Stimulated activated CD8-positive, alpha-beta memory T cell treated with anti-CD3 and anti-CD28 coated beads, Interleukin-2, amount 100 ng/mL, for 48 hours (primary cell): ENCODE data around the gene FGGY.
"Not testable (repeated sequence)": the region's sequence is repeated elsewhere in the genome, so short reads cannot be mapped to it uniquely, and the experiment has no call there.

Experiments used
- DNase-seq, 2 donors: peaks; one replicate each; pipeline ENCODE4 v3.0.0-alpha.2; 2020; ENCODE audit warnings: low read depth in 2 of 2

FGGY gene

DNA sequence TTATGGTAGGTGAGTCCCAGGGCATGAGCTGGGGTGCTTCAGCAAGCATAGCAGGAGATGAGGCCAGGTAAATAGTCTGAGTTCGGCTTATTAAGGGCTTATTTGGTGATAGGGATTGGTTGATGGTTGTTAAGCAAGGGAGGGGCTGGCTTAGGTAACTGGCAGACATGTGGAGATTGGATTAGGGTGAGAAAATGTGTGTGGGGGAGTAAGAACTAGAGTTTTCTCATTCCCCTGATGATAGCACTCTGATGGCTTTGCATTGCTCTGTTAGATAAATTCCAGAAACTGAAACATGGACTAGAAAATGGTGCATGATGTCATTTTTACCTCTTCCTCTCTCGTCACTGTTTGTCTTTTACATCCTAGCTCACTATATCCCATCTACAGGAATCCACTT, 53.6 kb downstream of the FGGY start:
- no peak for DNase-seq

DNA sequence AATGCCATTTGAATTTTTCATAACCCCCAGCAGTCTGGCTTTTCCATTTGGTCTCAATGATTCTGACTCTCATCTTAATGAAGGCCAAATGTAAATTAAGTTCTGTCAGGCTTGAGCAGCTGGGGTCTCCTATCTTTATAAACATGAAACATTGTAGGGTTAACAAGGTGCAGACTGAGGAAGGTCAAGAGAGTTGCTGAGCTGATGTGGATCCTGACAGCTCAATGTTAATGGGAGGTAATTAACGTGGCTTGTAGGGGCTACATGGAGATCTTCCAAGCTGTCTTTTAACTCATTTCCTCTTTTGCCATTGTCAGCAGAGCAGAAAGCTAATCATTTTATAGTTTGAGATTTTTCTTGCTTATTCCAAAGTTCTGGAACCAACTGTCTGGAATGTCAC, 55.2 kb downstream of the FGGY start:
- DNase-seq = no peak

DNA sequence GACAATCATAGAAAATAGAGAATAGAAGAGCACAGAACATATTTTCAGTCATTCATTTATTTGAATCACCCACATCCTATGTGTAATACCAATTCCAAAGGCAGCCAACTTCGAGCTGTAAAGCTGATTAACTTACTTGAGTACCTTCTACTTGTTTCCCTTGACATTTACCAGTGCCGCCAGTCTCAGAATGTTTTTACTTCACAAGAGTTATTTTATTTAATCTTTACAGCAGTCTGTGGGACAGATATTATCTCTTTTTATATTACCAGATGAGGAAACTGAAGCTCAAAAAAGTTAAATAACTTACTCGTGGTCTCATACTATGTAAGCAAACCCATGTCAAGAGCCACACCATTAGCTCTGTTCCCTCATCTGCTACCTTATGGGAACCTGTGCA, 56.6 kb downstream of the FGGY start:
- DNase-seq = no peak

DNA sequence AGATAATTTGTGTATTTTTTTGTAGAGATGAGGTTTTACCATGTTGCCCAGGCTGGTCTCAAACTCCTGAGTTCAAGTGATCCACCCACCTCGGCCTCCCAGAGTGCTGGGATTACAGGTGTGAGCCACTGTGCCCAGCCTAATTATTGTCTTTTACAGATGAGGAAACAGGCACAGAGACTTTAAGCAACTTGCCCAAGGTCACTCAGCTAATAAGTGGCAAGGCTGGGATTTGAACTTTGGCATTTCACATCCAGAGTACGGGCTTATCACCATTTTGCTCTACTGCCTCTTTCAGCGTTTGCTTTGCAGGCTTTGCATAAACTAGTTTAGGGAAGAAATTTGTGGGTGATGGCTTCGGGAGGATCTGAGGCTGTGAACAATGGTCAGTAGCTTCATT, 57.3 kb downstream of the FGGY start:
- DNase-seq = not testable (repeated sequence)

DNA sequence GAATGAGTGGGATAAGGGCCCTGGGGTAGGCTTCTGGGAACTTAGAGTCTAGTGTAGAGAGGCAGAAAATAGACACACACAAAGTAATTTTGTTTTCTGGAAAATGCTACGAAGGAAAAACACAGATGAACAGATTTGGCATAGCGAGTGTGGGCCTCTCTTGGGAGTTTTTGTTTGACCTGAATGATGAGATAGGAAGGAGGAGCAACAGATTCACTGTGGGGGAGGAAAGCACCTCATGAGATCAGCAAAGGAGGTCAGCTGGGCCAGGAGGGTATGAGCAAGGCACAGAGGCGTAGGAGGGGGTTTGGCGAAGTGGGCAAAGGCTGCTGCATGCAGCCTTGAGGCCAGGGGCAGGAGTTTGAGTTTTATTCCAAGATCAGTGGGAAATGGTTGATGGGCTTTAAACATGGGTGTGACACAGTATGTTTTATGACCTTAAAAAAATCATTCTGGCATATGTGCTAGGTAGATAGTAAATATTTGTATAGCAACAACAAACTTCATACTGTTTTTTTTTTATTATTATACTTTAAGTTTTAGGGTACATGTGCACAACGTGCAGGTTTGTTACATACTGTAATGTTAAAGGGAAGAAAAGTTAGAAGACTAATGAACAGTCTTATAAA, 57.9 kb downstream of the FGGY start:
- peak in 1 of 2 donors; percentile 17 for DNase-seq

DNA sequence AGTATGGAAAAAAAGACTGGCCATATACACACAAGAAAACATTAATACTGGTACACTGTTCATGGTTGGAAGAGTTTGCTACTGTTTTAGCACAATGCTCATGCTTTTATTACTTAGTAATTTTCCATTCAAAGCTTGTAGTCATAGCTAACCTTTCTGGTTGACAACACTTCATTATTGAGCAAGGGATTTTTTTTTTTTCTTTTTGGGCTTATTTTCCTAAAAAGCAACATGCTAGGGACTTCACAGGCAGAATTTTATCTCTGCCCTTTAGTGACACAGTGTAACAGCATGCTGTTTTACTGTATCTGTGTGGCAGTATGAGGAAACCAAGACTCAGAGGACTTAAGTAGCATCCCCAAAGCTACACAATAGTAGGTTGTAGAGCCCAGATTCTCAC, 58.5 kb downstream of the FGGY start:
- no peak for DNase-seq

DNA sequence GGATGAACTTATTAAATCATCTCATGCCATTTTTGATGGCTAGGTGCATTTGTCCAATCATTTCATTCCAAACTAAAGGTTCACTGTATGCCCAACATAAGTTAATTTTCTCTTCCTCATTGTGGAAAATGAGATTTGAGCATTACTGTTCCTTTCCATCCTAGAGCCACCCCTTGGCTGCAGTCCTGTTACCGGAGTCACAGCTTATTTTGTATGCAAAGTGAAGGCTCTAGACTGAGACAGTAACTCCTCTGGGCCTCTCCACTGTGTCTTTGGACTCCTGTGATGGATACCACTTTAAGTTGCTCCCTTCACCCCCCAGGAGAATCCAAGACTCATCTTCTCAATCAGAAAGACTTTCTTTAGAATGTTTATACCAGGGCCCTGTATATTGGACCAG, 59.7 kb downstream of the FGGY start:
- no peak for DNase-seq

DNA sequence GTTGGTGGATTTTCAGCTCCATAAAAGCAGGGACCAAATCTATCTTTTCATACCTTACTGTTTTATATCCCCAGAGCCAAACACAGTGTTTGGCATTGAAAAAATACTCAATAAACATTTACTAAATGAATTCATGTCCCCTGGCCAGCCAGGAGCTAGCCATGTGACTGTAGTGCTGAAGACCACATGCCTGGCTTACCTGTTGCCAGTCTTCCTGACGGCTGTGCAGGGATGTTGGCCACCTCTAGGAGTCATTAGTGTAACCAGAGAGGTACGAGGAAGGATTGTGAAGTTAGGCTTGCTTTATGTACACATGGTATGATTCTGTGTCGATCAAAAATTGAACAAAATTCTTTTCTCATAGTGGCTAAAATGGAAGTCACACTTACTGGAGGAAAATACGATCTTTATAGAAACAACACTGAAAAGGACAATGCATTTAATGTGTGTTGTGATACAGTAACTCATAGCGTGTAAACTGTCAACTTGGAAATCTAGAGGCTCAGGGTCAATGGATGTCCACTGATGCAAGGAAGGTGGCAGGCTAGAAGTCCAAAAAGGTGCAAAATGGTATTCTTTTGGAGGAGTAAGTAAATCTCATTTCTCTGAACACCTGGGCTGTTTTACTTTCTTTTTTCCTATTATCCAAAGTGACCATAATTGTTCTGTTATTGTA, 60.9 kb downstream of the FGGY start:
- no peak for DNase-seq

DNA sequence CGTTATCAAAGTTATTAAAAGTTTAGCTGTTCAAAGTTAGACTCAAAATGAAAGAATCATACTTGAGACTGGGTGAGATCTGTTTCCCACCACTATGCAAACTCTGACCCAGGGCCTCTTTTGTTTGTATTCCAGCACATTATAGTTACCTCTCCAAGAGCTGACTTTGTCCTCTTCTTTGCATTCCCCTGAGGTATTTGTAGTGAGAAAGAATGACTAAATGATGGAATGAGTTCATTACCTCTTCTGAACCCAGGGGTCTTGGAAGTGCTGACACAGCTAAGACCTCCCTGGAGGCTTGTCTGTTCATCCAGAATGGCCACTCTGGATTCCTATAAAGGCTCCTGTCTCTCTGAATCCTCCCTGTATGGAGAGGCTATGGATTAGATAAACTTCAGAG, 62.4 kb downstream of the FGGY start:
- DNase-seq = no peak

DNA sequence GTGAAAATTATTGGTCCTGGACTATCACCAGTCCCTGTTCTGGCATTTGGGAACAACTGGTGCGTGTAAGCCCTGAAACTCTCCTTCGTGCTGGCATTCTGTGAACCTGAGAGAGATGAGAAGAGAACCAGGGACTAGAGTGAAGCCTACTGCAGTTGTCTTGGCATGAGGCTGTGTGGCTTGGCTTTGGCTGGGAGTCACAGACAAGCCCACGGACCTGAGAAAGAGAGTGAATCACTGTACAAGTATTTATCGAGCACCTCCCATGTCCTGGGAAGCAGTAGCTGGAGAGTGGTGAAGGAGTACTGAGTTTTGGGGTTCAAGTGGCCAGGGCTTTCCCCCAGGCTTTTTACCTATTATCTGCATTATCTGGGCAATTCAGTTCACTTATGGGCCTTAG, 63.3 kb downstream of the FGGY start:
- DNase-seq = no peak

DNA sequence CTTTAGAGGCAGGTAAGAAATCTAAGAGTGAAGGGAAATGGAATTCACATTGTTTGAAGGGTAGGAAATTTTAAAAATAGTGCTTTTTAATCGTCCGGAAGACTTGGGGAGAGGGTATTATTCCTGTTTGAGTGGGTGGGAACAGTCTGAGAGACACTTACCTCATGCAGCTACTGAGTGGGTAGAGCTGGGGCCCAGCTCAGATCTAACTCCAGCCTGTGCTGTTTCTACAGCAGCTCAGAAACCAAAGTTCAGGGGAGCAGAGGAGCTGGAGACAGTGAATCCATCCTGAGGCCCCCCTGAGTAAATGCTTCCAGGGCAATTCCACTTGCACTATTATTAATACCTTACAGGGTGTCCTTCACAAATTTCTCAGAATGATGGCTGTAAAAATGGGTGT, 63.8 kb downstream of the FGGY start:
- DNase-seq = no peak

DNA sequence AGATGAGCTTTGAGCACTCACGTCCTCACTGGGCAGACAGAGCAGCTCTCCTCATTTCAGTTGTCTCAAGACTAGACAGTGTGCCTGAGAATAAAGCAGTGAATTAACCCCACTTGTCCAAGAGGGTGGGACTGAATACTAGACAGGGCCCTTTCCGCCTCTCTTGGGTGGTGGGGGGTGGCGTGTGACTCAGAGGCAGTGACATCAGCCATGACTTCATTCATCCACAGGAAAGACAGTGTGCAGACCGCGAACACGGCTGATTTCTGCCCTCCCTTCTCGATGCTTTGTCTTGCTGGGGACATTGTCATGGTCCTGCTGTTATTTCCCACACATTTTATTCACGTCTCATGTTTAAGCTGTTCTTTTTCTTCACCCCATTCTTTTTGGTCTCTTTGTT, 64.9 kb downstream of the FGGY start:
- no peak for DNase-seq

DNA sequence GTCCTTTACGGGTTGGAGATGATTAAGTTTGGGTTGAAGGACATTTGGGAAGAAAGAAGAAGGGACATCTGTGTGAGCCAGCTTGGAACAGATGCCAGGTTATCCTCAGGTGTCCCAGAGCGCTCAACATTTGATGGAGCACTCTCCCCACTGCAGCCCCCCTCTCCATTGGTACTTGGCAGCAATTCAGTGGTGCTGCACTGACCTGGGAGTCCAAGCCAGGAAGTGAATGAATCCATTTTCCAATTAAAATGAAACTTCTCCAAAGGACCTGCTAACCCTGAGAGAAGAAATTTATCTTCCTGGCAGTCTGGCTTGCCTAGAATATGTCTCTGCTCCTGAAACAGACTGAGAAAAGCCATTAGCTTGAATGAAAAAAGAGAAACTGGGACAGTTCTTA, 67.1 kb downstream of the FGGY start:
- no peak for DNase-seq

DNA sequence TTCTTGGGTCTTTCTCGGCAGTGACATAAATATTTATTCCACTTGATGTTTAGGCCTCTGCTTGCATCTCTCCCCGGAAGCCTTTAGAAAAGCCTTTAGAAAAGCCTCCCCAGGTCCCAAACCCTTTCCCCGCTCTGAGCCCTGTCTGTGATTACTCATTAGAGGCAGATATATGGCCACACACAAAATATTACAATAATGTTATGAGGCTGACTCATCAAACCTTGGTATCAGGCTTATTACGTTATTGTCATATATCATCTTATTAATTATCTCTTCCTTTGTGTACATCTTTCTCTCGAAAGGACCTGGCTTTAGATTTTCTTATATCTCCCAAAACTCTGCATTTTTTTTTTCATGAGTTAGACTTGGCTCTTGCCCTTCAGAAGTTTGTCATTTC, 69.5 kb downstream of the FGGY start:
- no peak for DNase-seq

DNA sequence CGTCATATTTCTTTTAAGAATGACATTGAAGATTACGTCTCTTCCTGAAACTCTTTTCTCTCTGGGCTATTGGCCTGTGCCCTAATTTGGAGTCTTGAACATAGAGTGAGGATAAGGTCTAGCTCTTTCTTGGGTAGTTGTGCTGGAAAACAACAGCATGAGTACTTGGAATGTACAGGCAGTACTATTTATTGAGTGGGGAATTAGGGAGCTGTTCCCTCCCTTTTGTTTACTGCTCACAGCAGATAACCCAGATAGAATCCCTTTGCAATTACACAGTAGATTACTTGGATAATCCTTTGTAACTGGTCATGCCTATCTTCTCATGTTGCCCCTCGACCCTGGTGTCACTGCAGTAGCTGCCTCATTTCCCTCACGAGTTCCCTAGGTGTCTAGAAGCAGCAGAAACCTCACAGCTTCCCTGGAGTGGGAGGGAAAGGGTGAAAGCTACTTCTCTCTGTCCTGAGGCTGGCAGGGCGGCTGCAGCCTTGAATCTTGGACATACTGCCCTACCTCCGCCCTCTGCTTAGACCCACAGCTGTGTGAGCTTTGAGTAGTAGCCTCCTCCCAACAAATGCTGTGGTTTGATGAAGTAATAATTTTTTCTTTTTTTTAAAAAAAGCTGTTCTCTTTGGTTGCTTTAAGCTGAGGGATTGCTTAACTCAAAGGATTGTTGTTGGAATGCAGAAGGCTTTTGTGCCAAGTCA, 70.6 kb downstream of the FGGY start:
- DNase-seq = no peak

DNA sequence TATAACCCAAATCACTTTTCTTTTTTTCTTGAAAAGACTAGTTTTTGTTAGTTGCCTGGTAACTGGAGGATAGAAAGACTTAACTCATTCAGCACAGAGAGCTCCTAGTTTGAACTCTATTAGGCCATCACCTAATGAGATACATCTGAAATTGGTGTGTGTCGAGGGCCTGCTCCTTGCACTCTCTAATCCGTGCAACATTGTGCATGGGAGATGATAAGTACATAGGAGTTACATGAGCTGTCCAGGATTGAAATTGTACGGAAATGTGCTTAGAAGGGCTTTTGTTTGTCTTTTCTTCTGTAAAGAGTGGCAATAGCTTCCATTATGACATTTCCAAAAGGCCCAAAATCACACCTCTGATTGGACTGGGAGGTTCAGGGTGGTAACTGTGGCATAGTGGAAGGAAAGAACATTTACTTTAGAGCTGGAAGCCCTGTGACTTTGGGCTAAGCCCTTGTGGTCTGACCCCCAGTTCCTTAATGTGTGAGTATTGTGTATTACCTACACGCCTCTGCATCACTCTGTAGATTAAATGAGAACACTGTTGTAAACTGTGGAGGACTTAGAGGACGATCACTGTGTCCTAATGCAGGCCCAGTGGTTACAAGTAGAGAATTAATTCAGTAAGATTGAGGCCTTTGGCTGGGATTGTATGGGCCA, 71.2 kb downstream of the FGGY start:
- DNase-seq = no peak

DNA sequence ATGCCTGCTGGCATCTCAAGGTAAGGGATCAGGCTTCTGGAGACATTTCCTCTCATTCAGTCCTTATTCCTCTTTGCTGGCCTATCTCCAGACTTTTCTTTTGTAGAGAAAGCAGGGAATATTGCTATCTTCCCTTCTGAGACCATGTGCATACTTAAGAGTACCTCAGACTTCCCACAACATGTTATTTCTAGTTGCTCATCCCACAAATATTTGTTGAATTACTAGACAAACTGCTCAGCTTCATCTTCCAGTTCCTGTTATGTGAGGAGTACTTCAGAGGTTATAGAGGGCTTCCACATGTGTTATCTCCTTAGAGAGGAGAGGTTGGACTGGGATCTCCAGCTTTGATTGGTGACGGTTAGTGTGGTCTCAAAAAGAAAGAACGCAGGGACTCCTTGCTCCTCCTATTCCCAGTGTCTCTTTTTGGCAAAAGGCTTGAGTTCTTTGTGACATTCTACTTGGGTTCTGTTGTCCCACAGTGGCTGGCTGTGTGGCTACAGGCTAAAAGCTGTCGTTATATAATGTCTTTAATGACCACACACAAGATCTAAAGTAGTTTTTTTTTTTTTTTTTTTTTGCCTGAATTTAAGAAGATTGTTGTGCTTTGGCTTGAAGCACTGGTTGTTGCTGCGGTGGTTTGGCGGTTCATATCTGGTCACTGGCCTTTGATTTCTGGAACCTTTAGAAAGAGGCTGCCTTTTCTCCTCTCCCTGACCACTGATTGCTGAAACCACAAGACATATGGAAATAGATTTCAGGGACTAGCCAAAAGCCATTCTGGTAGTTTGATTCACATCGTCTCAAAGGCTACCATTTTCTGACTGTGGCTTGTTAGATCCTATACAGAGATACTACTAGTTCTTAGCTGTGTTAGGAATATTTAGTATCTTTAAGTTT, 78.7 kb downstream of the FGGY start:
- no peak for DNase-seq

DNA sequence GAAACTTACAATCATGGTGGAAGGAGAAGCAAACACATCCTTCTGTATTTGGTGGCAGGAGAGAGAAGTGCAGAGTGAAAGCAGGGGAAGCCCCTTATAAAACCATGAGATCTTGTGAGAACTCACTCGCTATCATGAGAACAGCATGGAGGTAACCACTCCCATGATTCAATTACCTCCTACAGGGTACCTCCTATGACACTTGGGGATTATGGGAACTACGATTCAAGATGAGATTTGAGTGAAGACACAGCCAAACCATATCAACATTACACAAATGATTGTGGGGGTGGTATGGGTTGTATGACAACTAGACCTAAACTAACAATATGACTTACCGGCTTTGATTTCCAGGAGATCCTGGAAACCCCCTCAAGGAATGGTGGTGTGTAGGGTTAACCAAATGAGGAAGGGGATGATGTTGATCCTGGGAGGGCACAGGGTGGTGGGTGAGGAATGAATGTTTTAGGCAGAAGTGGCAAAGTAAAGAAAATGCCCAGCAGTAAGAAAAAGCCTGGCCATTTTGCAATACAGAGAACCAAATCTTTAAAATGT, 80.5 kb downstream of the FGGY start:
- no peak for DNase-seq

DNA sequence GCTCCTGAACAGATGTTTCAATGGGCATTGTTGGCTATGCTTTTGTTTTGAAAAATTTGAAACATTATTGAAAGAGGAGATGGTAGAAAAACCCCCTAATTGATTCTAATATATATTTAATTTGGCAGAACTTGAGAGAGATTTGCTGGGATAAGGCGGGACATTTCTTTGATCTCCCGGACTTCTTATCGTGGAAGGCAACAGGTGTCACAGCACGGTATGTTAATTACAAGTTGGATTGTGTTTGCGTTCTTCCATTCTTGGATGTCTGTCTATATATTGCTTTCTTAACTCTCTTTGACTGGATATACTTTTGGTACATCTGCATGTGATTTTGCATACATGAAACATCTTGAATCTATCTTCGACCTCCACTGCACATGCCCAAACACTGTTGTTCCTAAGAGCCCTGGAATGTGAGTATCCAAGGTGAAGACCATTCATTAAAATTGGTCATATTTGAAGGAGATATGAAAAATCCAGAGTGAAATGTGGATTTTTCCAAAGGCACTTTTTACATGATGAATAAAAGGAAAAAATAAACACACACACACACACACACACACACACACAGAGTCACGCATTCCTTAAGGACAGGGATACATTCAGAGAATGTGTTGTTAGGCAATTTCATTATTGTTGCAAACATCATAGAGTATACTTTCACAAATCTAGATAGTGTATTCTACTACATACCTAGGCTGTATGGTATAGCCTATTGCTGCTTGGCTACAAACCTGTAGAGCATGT, 81.9 kb downstream of the FGGY start:
- DNase-seq = no peak

DNA sequence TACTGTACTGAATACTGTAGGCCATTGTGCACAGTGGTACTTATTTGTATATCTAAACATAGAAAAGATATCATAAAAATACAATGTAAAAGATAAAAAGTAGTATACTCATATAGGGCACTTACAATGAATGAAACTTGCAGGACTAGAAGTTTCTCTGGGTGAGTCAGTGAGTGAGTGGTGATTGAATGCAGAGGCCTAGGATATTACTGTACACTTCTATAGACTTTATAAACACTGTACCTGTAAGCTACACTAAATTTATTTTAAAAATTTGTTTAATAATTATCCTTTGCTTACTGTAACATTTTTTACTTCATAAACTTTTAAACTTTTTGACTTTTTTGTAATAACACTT, 82.5 kb downstream of the FGGY start:
- DNase-seq = no peak

DNA sequence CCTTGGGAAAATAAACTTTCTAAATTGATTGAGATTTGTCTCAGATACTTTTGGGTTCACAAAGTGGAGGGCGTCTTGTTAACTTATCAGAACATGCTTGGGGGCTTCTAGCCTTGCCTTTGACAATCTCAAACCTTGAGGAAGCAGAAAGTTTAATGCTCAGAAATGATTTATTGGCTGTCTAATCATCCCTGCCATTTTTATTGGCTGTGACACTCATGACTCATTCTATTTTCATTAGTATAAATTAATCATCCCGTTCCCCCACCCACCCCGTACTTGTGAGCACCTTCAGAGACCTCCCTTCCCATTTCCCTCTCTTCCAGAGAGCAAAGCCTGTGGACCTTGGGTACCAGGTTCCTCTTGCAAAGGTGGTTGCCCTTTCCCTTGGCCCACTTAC, 87.1 kb downstream of the FGGY start:
- DNase-seq = no peak
